ENCODE measurements around the gene SFSWAP.
A peak's percentile ranks its signal among the peaks of the same experiment; 100 is the strongest.

The SFSWAP gene

DNA sequence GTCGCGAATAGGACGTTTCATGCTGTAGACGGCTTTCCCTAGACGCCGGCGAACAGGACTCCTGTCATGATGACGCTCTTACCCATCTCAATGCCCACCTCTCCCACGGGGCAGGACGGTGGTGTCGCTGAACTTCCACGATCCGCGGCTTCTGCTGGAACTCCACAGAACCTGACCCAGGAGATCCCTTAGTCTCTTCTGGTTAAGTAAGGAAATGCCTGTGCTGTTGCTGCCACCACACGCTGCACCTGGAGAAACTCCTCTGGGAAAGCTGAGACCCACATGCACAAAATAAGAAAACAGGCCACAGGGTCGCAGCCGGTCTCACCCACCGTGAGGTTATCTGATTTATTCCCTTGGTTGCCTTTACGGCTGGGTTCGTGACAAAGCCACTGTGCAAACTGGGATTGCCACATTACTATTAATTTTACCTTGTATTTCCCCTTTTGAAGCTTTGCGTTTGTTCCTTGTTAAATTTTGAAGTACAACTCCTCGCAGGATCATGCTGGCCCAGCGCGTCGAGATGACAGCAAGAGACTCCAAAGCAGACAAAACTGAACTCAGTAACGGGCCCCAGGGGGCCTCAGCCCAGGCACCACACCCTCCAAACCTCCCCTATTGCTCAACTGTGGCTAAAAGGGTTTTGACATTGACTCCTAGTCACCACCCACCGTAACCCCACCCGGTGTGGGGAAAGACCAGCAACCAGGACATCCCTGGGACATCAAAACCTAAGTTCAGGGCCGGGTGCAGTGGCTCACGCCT is 108.1 kb downstream of the SFSWAP start:
- 84% methylated on average over 30 of the region's 30 CpGs for WGBS (ENCODE audit: insufficient coverage)
- H3K4me1 ChIP-seq (ENCODE audit: control extremely low read depth in 1 of 4, control insufficient read depth in 4 of 4, insufficient read depth in 4 of 4, low read length in 3 of 4) = peaks cover 0 to 4% (median 0%) of the 10 kb centered on the region in 4 experiments
- H3K36me3 ChIP-seq (ENCODE audit: control insufficient read depth in 4 of 4, insufficient read depth in 4 of 4, low read length in 3 of 4) = no peaks in the 10 kb centered on the region
- no peaks in the 10 kb centered on the region for H3K27me3 ChIP-seq (replicated peaks in 2 of 5; ENCODE audit: control insufficient read depth in 4 of 5, insufficient read depth in 5 of 5, low read length in 4 of 5)
- H3K4me3 ChIP-seq (ENCODE audit: control insufficient read depth in 1 of 7, extremely low read depth in 1 of 7, insufficient read depth in 4 of 7, low read depth in 2 of 7, low read length in 6 of 7) = no peak overlapping the region
- no peak for DNase-seq
- ChIA-PET POLR2A (no interaction called here), CTCF (interaction anchor here (0.9 to 1.0 kb wide), 2 partner anchors 11 to 715 kb away, joined by 3 read pairs; no protein-coding TSS in a partner anchor)
- H3K27ac ChIP-seq (ENCODE audit: insufficient read depth in 1 of 2, low read depth in 1 of 2, low read length in 2 of 2, poor library complexity in 1 of 2, severe bottlenecking in 2 of 2) = no peak overlapping the region
- H3K9me3 ChIP-seq (ENCODE audit: control extremely low read depth in 1 of 5, control insufficient read depth in 4 of 5, insufficient read depth in 2 of 5, low read depth in 1 of 5, low read length in 4 of 5) = no peaks in the 10 kb centered on the region

DNA sequence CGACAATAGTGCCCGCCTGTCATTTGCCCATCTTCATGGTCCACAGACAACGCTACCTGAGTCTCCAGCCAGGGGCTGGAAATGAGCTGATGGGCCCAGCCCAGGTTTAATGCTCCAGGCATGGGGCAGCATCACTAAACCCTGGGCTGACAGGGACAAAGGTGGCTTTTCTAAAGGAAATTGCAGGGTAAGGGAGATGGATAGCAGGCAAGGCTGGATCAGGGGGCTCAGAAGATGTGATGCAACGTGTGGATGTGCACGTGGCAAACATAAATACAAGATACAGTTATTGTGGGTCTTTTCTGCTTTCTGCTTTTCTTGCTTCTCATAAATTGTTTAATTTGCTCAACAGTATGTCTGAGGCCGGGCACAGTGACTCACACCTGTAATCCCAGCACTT is 113.6 kb downstream of the SFSWAP start:
- no peak for DNase-seq
- peaks cover 0 to 32% (median 5%) of the 10 kb centered on the region in 5 experiments for H3K27me3 ChIP-seq (replicated peaks in 2 of 5; ENCODE audit: control insufficient read depth in 4 of 5, insufficient read depth in 5 of 5, low read length in 4 of 5)
- ChIA-PET POLR2A (no interaction called here), CTCF (interaction anchor here (1.0 kb wide), 1 partner anchor 10 kb away, joined by 3 read pairs; no protein-coding TSS in a partner anchor)
- no peaks in the 10 kb centered on the region for H3K36me3 ChIP-seq (ENCODE audit: control insufficient read depth in 4 of 4, insufficient read depth in 4 of 4, low read length in 3 of 4)
- H3K9me3 ChIP-seq (ENCODE audit: control extremely low read depth in 1 of 5, control insufficient read depth in 4 of 5, insufficient read depth in 2 of 5, low read depth in 1 of 5, low read length in 4 of 5) = no peaks in the 10 kb centered on the region
- no peak overlapping the region for H3K4me3 ChIP-seq (ENCODE audit: control insufficient read depth in 1 of 7, extremely low read depth in 1 of 7, insufficient read depth in 4 of 7, low read depth in 2 of 7, low read length in 6 of 7)
- H3K4me1 ChIP-seq (ENCODE audit: control extremely low read depth in 1 of 4, control insufficient read depth in 4 of 4, insufficient read depth in 4 of 4, low read length in 3 of 4) = peaks cover 0 to 14% (median 11%) of the 10 kb centered on the region in 4 experiments
- WGBS (ENCODE audit: insufficient coverage) = 98% methylated on average over 6 of the region's 6 CpGs
- H3K27ac ChIP-seq (ENCODE audit: insufficient read depth in 1 of 2, low read depth in 1 of 2, low read length in 2 of 2, poor library complexity in 1 of 2, severe bottlenecking in 2 of 2) = no peak overlapping the region

DNA sequence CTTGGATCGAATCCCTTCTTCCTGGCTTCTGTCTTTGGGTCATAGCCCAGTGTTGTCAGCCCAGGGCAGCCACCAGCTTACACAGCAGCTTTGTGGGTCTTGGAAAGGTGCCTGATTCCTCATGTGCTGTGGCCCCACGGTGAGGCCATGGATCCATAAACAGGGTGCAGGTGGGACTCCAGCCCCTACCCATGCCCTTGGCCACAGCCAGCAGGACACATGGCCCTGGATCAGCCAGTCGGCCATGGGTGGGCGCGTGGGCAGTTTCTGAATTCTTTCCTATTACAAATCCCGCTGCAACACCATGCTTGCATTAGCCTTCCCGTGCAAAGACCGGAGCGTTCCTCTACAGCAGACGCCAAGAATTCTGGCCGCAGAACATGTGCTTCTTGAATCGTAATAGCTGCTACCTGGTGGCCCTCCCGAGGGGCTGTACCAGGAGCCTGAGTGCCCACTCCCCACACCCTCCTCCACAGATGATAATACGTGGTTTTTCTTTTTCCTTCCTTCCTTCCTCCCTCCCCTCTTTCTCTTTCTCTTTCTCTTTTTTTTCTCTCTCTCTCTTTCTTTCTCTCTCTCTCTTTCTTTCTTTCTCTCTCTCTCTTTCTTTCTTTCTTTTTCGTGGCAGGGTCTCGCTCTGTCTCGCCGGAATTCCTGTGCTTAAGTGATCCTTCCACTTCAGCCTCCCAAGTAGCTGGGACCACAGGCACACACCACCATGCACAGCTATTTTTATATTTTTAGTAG is 114.4 kb downstream of the SFSWAP start:
- Histone ChIP-seq H3K27ac (ENCODE audit: insufficient read depth in 1 of 2, low read depth in 1 of 2, low read length in 2 of 2, poor library complexity in 1 of 2, severe bottlenecking in 2 of 2) (no peak overlapping the region), H3K27me3 (replicated peaks in 2 of 5; ENCODE audit: control insufficient read depth in 4 of 5, insufficient read depth in 5 of 5, low read length in 4 of 5) (peaks cover 0 to 41% (median 9%) of the 10 kb centered on the region in 5 experiments), H3K9me3 (ENCODE audit: control extremely low read depth in 1 of 5, control insufficient read depth in 4 of 5, insufficient read depth in 2 of 5, low read depth in 1 of 5, low read length in 4 of 5) (no peaks in the 10 kb centered on the region), H3K4me1 (ENCODE audit: control extremely low read depth in 1 of 4, control insufficient read depth in 4 of 4, insufficient read depth in 4 of 4, low read length in 3 of 4) (peaks cover 0 to 23% (median 20%) of the 10 kb centered on the region in 4 experiments), H3K4me3 (ENCODE audit: control insufficient read depth in 1 of 7, extremely low read depth in 1 of 7, insufficient read depth in 4 of 7, low read depth in 2 of 7, low read length in 6 of 7) (no peak overlapping the region), H3K36me3 (ENCODE audit: control insufficient read depth in 4 of 4, insufficient read depth in 4 of 4, low read length in 3 of 4) (no peaks in the 10 kb centered on the region)
- CTCF ChIA-PET = interaction anchor here (0.7 to 2.9 kb wide), 5 partner anchors 10 to 720 kb away, joined by 3 to 9 read pairs (median 3); no protein-coding TSS in a partner anchor
- 77% methylated on average over 14 of the region's 18 CpGs for WGBS (ENCODE audit: insufficient coverage)
- POLR2A ChIA-PET = no interaction called here
- no peak for DNase-seq

DNA sequence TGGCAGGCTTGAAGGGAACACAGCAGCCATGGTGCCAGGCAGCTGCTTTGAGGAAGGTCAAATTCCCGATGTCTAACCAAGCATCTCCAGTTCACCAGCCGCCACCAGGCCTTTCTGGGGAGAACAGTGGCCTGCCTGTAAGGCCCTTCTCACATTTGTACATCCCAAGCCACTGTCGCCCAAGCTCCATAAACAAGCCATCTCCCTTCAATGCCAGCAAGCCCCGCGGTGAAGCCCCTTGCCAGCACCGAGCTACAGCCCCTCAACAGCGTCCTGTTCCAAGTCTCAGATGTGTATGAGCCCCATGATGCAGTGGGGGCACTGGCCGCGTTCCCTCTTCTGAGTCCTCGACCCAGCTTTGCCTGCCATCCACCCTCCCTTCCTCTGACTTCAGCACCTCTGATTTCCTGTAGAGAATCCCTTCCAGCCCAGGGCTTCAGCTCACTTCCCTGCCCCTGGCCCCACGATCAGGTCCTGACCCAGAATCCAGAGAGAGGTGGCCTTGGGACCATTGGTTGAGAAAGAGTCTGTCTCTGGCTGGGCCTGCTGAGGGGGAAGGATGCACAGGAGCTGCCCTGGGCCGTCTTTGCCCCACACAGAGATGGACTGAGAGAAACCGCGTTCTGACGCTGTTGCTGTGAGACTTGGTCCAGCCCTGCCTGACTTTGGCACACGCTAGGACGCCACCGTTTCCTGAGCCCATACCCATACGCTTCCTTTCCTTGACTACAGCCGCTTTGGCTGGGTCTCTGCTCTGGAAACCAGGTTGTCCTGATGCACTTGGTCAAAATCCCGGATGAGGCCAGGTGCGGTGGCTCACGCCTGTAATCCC is 115.4 kb downstream of the SFSWAP start:
- peaks cover 0 to 33% (median 29%) of the 10 kb centered on the region in 4 experiments for H3K4me1 ChIP-seq (ENCODE audit: control extremely low read depth in 1 of 4, control insufficient read depth in 4 of 4, insufficient read depth in 4 of 4, low read length in 3 of 4)
- peaks cover 0 to 51% (median 14%) of the 10 kb centered on the region in 5 experiments for H3K27me3 ChIP-seq (replicated peaks in 2 of 5; ENCODE audit: control insufficient read depth in 4 of 5, insufficient read depth in 5 of 5, low read length in 4 of 5)
- ChIA-PET POLR2A (no interaction called here), CTCF (interaction anchor here (0.6 to 2.9 kb wide), 6 partner anchors 9 to 721 kb away, joined by 3 to 9 read pairs (median 4); no protein-coding TSS in a partner anchor)
- no peak for DNase-seq
- WGBS (ENCODE audit: insufficient coverage) = 74% methylated on average over 17 of the region's 23 CpGs
- H3K9me3 ChIP-seq (ENCODE audit: control extremely low read depth in 1 of 5, control insufficient read depth in 4 of 5, insufficient read depth in 2 of 5, low read depth in 1 of 5, low read length in 4 of 5) = no peaks in the 10 kb centered on the region
- H3K4me3 ChIP-seq (ENCODE audit: control insufficient read depth in 1 of 7, extremely low read depth in 1 of 7, insufficient read depth in 4 of 7, low read depth in 2 of 7, low read length in 6 of 7) = no peak overlapping the region
- no peak overlapping the region for H3K27ac ChIP-seq (ENCODE audit: insufficient read depth in 1 of 2, low read depth in 1 of 2, low read length in 2 of 2, poor library complexity in 1 of 2, severe bottlenecking in 2 of 2)
- no peaks in the 10 kb centered on the region for H3K36me3 ChIP-seq (ENCODE audit: control insufficient read depth in 4 of 4, insufficient read depth in 4 of 4, low read length in 3 of 4)

DNA sequence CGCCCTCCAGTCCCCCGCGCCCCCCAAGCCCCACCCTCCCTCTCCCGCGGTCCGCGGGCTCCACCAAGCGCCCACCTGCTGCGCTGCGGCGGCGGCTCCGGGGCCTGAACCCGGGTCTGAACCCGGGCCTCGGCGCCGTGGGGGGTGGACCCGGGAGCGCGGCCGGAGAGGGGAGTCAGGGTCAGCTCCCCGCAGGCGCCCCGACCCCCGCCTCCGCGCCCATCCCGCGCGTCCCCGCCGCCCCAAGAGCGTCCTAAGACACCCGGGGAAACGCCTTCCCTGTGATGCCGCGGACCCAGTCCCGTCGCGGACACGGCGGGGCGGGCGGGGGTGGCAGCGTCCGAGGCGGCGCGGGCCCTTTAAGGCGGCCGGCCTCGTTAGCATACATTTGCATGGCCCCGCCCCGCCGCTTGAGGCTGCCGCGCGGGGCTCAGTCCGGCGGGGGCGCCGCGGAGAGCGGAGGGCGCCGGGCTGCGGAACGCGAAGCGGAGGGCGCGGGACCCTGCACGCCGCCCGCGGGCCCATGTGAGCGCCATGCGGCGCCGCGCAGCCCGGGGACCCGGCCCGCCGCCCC is 117.2 kb downstream of the SFSWAP start, which contains the start of gene MMP17:
Gene MMP17, plus strand, starts transcription at position 433 of the 574 bp plus-strand sequence. Its CDS starts 102 bp downstream, at position 535.
- DNase-seq = peak; percentile 47 to 79 (median 73)

DNA sequence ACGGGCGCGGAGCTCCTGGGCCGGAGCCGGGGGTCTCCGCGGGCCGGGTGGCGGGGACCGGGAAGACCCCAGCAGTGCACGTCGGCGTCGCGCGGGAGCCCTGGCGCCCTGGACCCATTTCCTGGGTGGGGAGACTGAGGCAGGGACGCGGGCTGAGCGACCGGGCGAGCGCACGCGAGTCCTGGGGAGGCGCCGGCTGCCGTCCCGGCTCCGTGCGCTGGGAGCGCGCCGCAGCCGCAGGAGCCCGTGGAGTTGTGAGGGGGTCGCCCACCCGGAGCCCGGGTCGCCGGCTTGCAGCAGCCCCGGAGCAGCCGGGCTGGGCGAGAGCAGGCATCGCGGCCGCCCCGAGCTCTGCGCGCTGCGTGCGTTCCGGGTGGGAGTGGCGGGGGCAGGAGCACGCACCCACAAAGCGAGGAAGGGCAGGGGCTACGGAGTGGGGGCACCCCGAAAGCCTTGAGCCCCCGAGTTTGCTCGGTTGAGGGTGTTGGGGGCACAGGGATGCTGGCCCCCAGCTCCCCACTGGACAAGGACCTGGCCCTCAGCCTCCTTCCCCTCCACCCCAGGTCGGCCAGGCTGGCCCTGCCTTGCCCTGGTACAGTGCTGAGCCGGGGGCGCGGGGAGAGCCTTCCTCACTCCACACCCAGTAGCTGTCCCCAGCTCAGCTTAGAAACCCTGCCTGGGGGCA is 117.9 kb downstream of the SFSWAP start:
- peaks cover 0 to 73% (median 15%) of the 10 kb centered on the region in 5 experiments for H3K27me3 ChIP-seq (replicated peaks in 2 of 5; ENCODE audit: control insufficient read depth in 4 of 5, insufficient read depth in 5 of 5, low read length in 4 of 5)
- ChIA-PET CTCF (interaction anchor here (1.1 to 2.9 kb wide), 4 partner anchors 54 to 724 kb away, joined by 5 to 9 read pairs (median 6); no protein-coding TSS in a partner anchor), POLR2A (interaction anchor here (0.6 kb wide), 2 partner anchors 25 to 42 kb away, joined by 3 to 7 read pairs; no protein-coding TSS in a partner anchor)
- H3K36me3 ChIP-seq (ENCODE audit: control insufficient read depth in 4 of 4, insufficient read depth in 4 of 4, low read length in 3 of 4) = no peaks in the 10 kb centered on the region
- no peak overlapping the region for H3K27ac ChIP-seq (ENCODE audit: insufficient read depth in 1 of 2, low read depth in 1 of 2, low read length in 2 of 2, poor library complexity in 1 of 2, severe bottlenecking in 2 of 2)
- no peaks in the 10 kb centered on the region for H3K9me3 ChIP-seq (ENCODE audit: control extremely low read depth in 1 of 5, control insufficient read depth in 4 of 5, insufficient read depth in 2 of 5, low read depth in 1 of 5, low read length in 4 of 5)
- WGBS (ENCODE audit: insufficient coverage) = 0% methylated on average over 37 of the region's 64 CpGs
- peak in 2 of 3 donors; percentile 36 to 37 for DNase-seq
- peaks cover 0 to 35% (median 31%) of the 10 kb centered on the region in 4 experiments for H3K4me1 ChIP-seq (ENCODE audit: control extremely low read depth in 1 of 4, control insufficient read depth in 4 of 4, insufficient read depth in 4 of 4, low read length in 3 of 4)
- H3K4me3 ChIP-seq (ENCODE audit: control insufficient read depth in 1 of 7, extremely low read depth in 1 of 7, insufficient read depth in 4 of 7, low read depth in 2 of 7, low read length in 6 of 7) = peak overlapping the region; percentile 11 to 73 (median 62)

More for the DNA sequence above, 117.2 kb downstream of the SFSWAP start, which contains the start of gene MMP17:
- H3K27me3 ChIP-seq (replicated peaks in 2 of 5; ENCODE audit: control insufficient read depth in 4 of 5, insufficient read depth in 5 of 5, low read length in 4 of 5) = peaks cover 0 to 66% (median 15%) of the 10 kb centered on the region in 5 experiments
- WGBS (ENCODE audit: insufficient coverage) = under 1% methylated on average over 55 of the region's 86 CpGs
- H3K4me1 ChIP-seq (ENCODE audit: control extremely low read depth in 1 of 4, control insufficient read depth in 4 of 4, insufficient read depth in 4 of 4, low read length in 3 of 4) = peaks cover 0 to 35% (median 31%) of the 10 kb centered on the region in 4 experiments
- CTCF ChIA-PET = interaction anchor here (0.9 to 2.9 kb wide), 2 partner anchors 29 to 723 kb away, joined by 4 to 9 read pairs; no protein-coding TSS in a partner anchor
- H3K9me3 ChIP-seq (ENCODE audit: control extremely low read depth in 1 of 5, control insufficient read depth in 4 of 5, insufficient read depth in 2 of 5, low read depth in 1 of 5, low read length in 4 of 5) = no peaks in the 10 kb centered on the region
- no peaks in the 10 kb centered on the region for H3K36me3 ChIP-seq (ENCODE audit: control insufficient read depth in 4 of 4, insufficient read depth in 4 of 4, low read length in 3 of 4)
- H3K27ac ChIP-seq (ENCODE audit: insufficient read depth in 1 of 2, low read depth in 1 of 2, low read length in 2 of 2, poor library complexity in 1 of 2, severe bottlenecking in 2 of 2) = no peak within 1 kb of the TSS
- peak within 1 kb of the TSS; percentile 11 to 73 (median 62) for H3K4me3 ChIP-seq (ENCODE audit: control insufficient read depth in 1 of 7, extremely low read depth in 1 of 7, insufficient read depth in 4 of 7, low read depth in 2 of 7, low read length in 6 of 7)
- POLR2A ChIA-PET = no interaction called here

Data from common myeloid progenitor, CD34-positive (primary cell).